GM12878 (cell line): Measurements from ENCODE around the gene AP3S1. TPM values are rescaled to one million over a fixed set of nuclear protein-coding genes. Genes with fewer than 3 reads are reported as not detected.

ENCODE experiments used
- GABPA ChIP-seq: IDR thresholded peaks from 2 replicates; pipeline ENCODE4 v1.6.1; 2014; ENCODE audit warnings: antibody characterized with exemption, low read depth, mild to moderate bottlenecking, inconsistent platforms
- HCFC1 ChIP-seq: fragments of 150-350 bp; IDR thresholded peaks from 2 replicates; pipeline ENCODE4 v1.6.1; 2014; ENCODE audit warnings: low read length
- IRF4 ChIP-seq: IDR thresholded peaks from 2 replicates; pipeline ENCODE4 v1.6.1; 2011; ENCODE audit warnings: low read depth, low read length
- MTA2 ChIP-seq: fragments of 450-650 bp; IDR thresholded peaks from 2 replicates; pipeline ENCODE4 v1.6.1; 2016; ENCODE audit warnings: low read depth, mild to moderate bottlenecking, moderate library complexity
- NFYB ChIP-seq: IDR thresholded peaks from 2 replicates; pipeline ENCODE4 v1.6.1; 2011; ENCODE audit warnings: low read depth, mild to moderate bottlenecking, low read length, improper control_type of control experiment, moderate library complexity; ENCODE audit not compliant: insufficient read depth
- NR2C1 ChIP-seq: fragments of 450-650 bp; IDR thresholded peaks from 2 replicates; pipeline ENCODE4 v1.6.1; 2017; ENCODE audit warnings: antibody characterized with exemption, mild to moderate bottlenecking, moderate library complexity
- PML ChIP-seq: IDR thresholded peaks from 2 replicates; pipeline ENCODE4 v1.6.1; 2012; ENCODE audit warnings: low read length, inconsistent platforms
- RAD51 ChIP-seq: fragments of 450-650 bp; IDR thresholded peaks from 2 replicates; pipeline ENCODE4 v1.6.1; 2016; ENCODE audit warnings: moderate library complexity, mild to moderate bottlenecking, inconsistent platforms
- RELA ChIP-seq: fragments of 450-650 bp; IDR thresholded peaks from 2 replicates; pipeline ENCODE4 v1.8.0; 2014; ENCODE audit warnings: borderline replicate concordance; ENCODE audit not compliant: partially characterized antibody
- RFX5 ChIP-seq: IDR thresholded peaks from 2 replicates; pipeline ENCODE4 v1.6.1; 2011; ENCODE audit warnings: low read depth, low read length, improper control_type of control experiment
- SPI1 ChIP-seq: IDR thresholded peaks from 2 replicates; pipeline ENCODE4 v1.6.1; 2011; ENCODE audit warnings: low read depth, mild to moderate bottlenecking, low read length, moderate library complexity, borderline replicate concordance; ENCODE audit not compliant: insufficient read depth
- TAF1 ChIP-seq: IDR thresholded peaks from 2 replicates; pipeline ENCODE4 v1.6.1; 2011; ENCODE audit warnings: mild to moderate bottlenecking, low read depth, low read length, borderline replicate concordance
- TARDBP ChIP-seq: IDR thresholded peaks from 2 replicates; pipeline ENCODE4 v1.6.1; 2016; ENCODE audit warnings: borderline replicate concordance
- TCF12 ChIP-seq: IDR thresholded peaks from 2 replicates; pipeline ENCODE4 v1.6.1; 2011; ENCODE audit warnings: low read depth, mild to moderate bottlenecking, low read length
- ZNF207 ChIP-seq: fragments of 450-650 bp; IDR thresholded peaks from 2 replicates; pipeline ENCODE4 v1.6.1; 2014; ENCODE audit warnings: antibody characterized with exemption, mild to moderate bottlenecking, borderline replicate concordance
- ZNF24 ChIP-seq: fragments of 450-650 bp; IDR thresholded peaks from 2 replicates; pipeline ENCODE4 v1.6.1; 2017; ENCODE audit warnings: antibody characterized with exemption, mild to moderate bottlenecking
- ZSCAN29 ChIP-seq: fragments of 450-650 bp; IDR thresholded peaks from 2 replicates; pipeline ENCODE4 v1.6.1; 2017; ENCODE audit warnings: mild to moderate bottlenecking, moderate library complexity
- polyA plus RNA-seq, 11 experiments: library from polyadenylated mRNA; depleted of rRNA in 4 of 11; unstranded in 6 of 11; stranded (reverse) in 5 of 11; fragments of >200 nt; fragmentation: Nextera tagmentation in 4 of 11; fragmentation: Illumina TruSeq in 1 of 11; extraction: Ambion mirVana in 4 of 11; extraction: Trizol in 1 of 11; gene quantifications; 1 replicate in 1 of 11; 2 replicates in 10 of 11; pipeline versions ENCODE4 v1.2.1 to v1.2.3, GENCODE V29; 2011 to 2016; ENCODE audit warnings: inconsistent platforms in 2 of 11, missing spikeins in 2 of 11, low read depth in 1 of 11
- total RNA-seq, 4 experiments: library from RNA; depleted of rRNA in 3 of 4; stranded (reverse); fragments of >200 nt in 3 of 4; fragmentation: Illumina TruSeq in 1 of 4; extraction: Trizol in 1 of 4; gene quantifications; 2 replicates each; pipeline versions ENCODE4 v1.2.1 to v1.2.3, GENCODE V29; 2013 to 2021
- TF ChIP-seq, protein P1 (sequence below): IDR thresholded peaks from 2 replicates; pipeline ENCODE4 v1.6.1; 2012; ENCODE audit warnings: improper control_type of control experiment, low read depth, low read length; ENCODE audit not compliant: insufficient replicate concordance
- TF ChIP-seq, protein P2 (sequence below): fragments of 450-650 bp; IDR thresholded peaks from 2 replicates; pipeline ENCODE4 v1.6.1; 2017; ENCODE audit warnings: mild to moderate bottlenecking
- TF ChIP-seq, protein P3 (sequence below): fragments of 450-650 bp; conservative IDR thresholded peaks from 2 replicates; pipeline ENCODE4 v1.6.1; 2017; ENCODE audit warnings: mild to moderate bottlenecking, moderate library complexity
- TF ChIP-seq, protein P4 (sequence below): fragments of 450-650 bp; IDR thresholded peaks from 2 replicates; pipeline ENCODE4 v1.6.1; 2016; ENCODE audit warnings: mild to moderate bottlenecking

Gene AP3S1
- total and polyA plus RNA-seq, 10 of the 15 experiments (the other 5 are each of a cell fraction or from before 2014, with no cell fraction given), result 36.4 to 137 (median 67.5) TPM

DNA sequence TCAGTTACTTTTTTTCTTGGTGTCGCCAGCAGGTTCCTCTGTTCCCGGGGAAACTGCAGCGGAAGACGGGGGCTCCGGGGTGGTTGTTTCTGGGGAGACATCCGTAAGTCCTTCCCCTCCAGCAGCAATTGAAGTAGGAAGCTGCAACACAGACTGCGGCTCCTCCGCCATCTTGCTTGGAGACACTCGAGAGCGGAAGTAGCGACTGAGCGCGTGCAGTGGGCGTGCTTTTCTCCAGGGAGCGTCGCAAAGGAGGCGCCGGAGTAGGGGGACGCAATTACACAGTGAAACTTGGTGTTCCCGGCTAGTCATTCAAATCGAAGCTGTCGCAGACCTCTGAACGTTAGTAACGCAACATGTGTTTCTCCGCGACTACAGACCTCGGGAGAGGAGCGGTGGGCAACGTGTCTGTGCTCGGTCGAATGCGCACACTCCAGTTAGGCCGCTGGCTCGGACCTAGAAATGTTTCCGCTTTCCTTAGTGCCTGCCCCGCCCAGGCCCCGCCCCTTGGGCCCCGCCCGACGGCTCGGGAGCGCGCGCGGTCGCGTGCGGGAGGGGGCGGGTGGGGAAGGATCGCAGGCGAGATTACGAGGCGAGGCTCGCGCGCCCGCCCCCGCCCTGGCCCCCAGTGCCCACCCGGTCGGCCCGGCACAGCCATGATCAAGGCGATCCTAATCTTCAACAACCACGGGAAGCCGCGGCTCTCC is at the start of gene AP3S1, which contains the start of gene ATG12 (continued):
- TF ChIP-seq, protein P1, sequence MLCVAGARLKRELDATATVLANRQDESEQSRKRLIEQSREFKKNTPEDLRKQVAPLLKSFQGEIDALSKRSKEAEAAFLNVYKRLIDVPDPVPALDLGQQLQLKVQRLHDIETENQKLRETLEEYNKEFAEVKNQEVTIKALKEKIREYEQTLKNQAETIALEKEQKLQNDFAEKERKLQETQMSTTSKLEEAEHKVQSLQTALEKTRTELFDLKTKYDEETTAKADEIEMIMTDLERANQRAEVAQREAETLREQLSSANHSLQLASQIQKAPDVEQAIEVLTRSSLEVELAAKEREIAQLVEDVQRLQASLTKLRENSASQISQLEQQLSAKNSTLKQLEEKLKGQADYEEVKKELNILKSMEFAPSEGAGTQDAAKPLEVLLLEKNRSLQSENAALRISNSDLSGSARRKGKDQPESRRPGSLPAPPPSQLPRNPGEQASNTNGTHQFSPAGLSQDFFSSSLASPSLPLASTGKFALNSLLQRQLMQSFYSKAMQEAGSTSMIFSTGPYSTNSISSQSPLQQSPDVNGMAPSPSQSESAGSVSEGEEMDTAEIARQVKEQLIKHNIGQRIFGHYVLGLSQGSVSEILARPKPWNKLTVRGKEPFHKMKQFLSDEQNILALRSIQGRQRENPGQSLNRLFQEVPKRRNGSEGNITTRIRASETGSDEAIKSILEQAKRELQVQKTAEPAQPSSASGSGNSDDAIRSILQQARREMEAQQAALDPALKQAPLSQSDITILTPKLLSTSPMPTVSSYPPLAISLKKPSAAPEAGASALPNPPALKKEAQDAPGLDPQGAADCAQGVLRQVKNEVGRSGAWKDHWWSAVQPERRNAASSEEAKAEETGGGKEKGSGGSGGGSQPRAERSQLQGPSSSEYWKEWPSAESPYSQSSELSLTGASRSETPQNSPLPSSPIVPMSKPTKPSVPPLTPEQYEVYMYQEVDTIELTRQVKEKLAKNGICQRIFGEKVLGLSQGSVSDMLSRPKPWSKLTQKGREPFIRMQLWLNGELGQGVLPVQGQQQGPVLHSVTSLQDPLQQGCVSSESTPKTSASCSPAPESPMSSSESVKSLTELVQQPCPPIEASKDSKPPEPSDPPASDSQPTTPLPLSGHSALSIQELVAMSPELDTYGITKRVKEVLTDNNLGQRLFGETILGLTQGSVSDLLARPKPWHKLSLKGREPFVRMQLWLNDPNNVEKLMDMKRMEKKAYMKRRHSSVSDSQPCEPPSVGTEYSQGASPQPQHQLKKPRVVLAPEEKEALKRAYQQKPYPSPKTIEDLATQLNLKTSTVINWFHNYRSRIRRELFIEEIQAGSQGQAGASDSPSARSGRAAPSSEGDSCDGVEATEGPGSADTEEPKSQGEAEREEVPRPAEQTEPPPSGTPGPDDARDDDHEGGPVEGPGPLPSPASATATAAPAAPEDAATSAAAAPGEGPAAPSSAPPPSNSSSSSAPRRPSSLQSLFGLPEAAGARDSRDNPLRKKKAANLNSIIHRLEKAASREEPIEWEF, result peak; percentile 63
- TF ChIP-seq, protein P2, sequence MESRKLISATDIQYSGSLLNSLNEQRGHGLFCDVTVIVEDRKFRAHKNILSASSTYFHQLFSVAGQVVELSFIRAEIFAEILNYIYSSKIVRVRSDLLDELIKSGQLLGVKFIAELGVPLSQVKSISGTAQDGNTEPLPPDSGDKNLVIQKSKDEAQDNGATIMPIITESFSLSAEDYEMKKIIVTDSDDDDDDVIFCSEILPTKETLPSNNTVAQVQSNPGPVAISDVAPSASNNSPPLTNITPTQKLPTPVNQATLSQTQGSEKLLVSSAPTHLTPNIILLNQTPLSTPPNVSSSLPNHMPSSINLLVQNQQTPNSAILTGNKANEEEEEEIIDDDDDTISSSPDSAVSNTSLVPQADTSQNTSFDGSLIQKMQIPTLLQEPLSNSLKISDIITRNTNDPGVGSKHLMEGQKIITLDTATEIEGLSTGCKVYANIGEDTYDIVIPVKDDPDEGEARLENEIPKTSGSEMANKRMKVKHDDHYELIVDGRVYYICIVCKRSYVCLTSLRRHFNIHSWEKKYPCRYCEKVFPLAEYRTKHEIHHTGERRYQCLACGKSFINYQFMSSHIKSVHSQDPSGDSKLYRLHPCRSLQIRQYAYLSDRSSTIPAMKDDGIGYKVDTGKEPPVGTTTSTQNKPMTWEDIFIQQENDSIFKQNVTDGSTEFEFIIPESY, result no peak
- TF ChIP-seq RAD51 (0 out of 2 replicates have a peak, but pooled peaks have one; percentile 41), TAF1 (peak; percentile 99), TCF12 (peak; percentile 63), ZNF207 (peak; percentile 91), PML (peak; percentile 94), MTA2 (peak; percentile 58), IRF4 (peak; percentile 66; the same call in 1 of the 2 replicates), HCFC1 (peak; percentile 49), ZSCAN29 (no peak), NFYB (no peak), RFX5 (0 out of 2 replicates have a peak, but pooled peaks have one; percentile 35), ZNF24 (no peak), SPI1 (peak; percentile 84), NR2C1 (peak; percentile 67), GABPA (peak; percentile 83), TARDBP (no peak), RELA (peak; percentile 57)
- TF ChIP-seq, protein P3, sequence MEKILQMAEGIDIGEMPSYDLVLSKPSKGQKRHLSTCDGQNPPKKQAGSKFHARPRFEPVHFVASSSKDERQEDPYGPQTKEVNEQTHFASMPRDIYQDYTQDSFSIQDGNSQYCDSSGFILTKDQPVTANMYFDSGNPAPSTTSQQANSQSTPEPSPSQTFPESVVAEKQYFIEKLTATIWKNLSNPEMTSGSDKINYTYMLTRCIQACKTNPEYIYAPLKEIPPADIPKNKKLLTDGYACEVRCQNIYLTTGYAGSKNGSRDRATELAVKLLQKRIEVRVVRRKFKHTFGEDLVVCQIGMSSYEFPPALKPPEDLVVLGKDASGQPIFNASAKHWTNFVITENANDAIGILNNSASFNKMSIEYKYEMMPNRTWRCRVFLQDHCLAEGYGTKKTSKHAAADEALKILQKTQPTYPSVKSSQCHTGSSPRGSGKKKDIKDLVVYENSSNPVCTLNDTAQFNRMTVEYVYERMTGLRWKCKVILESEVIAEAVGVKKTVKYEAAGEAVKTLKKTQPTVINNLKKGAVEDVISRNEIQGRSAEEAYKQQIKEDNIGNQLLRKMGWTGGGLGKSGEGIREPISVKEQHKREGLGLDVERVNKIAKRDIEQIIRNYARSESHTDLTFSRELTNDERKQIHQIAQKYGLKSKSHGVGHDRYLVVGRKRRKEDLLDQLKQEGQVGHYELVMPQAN, result peak; percentile 85
- TF ChIP-seq, protein P4, sequence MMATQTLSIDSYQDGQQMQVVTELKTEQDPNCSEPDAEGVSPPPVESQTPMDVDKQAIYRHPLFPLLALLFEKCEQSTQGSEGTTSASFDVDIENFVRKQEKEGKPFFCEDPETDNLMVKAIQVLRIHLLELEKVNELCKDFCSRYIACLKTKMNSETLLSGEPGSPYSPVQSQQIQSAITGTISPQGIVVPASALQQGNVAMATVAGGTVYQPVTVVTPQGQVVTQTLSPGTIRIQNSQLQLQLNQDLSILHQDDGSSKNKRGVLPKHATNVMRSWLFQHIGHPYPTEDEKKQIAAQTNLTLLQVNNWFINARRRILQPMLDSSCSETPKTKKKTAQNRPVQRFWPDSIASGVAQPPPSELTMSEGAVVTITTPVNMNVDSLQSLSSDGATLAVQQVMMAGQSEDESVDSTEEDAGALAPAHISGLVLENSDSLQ, result no peak
